ENCODE results near the gene RPS26.

The RPS26 gene

DNA sequence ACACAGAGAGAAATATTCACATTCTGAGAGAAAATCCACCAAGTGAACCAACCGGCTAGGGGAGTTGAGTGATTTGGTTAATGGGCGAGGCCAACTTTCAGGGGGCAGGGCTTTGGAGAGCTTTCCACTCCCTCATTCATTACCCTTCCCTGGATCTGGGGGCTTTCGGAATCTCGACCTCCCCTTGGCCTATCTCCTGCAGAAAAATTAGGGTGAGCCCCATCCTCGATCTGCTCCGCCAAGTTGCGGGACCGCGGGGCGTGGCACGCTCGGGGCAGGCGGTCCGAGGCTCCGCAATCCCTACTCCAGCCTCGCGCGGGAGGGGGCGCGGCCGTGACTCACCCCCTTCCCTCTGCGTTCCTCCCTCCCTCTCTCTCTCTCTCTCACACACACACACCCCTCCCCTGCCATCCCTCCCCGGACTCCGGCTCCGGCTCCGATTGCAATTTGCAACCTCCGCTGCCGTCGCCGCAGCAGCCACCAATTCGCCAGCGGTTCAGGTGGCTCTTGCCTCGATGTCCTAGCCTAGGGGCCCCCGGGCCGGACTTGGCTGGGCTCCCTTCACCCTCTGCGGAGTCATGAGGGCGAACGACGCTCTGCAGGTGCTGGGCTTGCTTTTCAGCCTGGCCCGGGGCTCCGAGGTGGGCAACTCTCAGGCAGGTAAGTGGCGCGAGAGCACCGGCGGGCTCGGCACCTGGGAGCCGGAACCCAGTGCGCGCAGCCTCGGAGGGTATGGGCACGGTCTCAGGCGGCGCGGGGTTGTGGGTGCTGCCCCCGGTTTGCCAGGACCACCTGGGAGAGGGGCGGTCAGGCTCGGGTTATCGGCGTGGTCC, 38.2 kb downstream of the RPS26 start, which contains the start of gene ERBB3:
ERBB3 (plus strand) TSS at position 443 of the 833 bp plus-strand sequence; CDS start at position 579, 136 bp downstream.
- in situ Hi-C loops (cut with MboI; ENCODE audit: low sequenced_read_pairs, unreplicated experiment) = no loop called here
- TF ChIP-seq, protein P1, sequence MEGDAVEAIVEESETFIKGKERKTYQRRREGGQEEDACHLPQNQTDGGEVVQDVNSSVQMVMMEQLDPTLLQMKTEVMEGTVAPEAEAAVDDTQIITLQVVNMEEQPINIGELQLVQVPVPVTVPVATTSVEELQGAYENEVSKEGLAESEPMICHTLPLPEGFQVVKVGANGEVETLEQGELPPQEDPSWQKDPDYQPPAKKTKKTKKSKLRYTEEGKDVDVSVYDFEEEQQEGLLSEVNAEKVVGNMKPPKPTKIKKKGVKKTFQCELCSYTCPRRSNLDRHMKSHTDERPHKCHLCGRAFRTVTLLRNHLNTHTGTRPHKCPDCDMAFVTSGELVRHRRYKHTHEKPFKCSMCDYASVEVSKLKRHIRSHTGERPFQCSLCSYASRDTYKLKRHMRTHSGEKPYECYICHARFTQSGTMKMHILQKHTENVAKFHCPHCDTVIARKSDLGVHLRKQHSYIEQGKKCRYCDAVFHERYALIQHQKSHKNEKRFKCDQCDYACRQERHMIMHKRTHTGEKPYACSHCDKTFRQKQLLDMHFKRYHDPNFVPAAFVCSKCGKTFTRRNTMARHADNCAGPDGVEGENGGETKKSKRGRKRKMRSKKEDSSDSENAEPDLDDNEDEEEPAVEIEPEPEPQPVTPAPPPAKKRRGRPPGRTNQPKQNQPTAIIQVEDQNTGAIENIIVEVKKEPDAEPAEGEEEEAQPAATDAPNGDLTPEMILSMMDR (IDR thresholded peaks at IDR 0.05; ENCODE audit: borderline replicate concordance, control extremely low read depth, extremely low read depth, insufficient read depth, missing control alignments) = no peak
- DNase-seq (ENCODE audit: low spot score) = peak; percentile 77

DNA sequence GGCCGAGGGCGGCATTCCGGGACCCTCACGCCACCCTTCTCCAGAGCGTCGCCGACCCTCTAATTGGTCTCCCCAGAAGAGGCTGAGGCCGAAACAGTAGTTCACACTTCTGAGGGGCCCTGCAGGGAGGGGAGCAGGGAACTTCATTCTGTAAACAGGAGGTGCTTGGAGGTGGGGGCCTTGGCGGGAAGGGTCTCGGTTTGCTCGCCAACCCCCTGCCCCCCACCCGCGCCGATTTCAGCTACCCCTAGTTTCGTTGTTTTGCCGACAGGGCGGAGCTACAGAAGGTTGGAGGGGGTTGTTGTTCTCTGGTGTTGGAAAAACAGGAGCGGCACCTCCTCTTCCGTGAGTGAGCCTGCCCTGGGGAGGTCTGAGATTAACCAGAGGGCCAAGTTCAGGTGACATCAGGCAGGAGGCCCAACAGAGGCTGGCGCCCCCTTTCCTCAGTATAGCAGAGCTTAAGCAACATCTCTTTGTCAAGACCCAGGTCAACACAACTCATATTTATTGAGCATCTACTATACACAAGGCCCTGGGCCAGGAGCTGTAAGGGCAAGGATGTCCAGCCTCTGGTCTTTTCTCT, 38.9 kb downstream of the RPS26 start:
- in situ Hi-C loops (cut with MboI; ENCODE audit: low sequenced_read_pairs, unreplicated experiment) = no loop called here
- no peak for DNase-seq (ENCODE audit: low spot score)
- TF ChIP-seq, protein P1 (IDR thresholded peaks at IDR 0.05; ENCODE audit: borderline replicate concordance, control extremely low read depth, extremely low read depth, insufficient read depth, missing control alignments) = no peak

DNA sequence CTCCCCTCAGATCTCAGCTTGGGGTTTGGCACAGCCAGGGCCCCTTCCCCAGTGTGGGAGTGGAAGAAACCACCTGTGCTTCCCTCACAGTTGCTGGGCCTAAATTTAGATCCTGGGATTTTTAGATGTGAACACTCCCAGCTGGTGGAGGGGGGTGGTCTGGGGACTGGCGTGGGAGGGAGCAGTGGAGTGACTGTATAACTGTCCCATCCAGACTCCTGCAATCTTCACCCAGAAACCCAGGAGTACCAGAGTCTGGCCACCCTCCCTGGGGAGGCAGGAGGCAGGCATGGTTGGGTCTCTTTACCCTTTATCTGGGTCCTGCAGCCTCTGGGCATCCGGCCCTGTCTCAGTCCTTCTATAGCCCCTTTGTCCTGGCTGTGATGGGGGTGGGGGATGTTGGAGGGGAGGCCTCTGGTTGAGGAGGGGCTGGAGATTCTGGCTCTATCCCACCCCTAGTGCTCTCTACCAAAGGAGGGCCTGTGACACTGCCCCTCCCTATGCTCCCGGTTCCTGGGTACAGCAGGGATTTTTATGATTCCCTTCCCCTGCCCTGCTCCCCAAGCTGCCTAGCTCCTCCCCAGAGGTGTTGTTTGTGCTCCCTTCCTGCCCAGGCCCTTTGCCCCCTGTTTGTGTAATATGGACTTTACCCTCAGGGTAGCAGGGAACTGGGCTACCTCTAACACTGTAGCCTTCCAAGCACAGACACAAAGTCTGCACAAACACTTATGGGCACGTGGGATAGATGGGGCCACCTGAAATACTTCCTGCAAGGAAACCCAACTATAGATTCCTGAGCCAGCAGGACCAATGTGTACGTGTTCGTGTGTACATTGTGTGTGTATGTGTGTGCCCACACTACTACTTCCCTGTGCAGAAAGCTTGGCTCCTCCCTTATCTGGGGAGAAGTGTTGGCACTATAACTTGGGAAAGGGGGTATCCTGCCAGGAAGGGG, 40.0 kb downstream of the RPS26 start:
- no peak for DNase-seq (ENCODE audit: low spot score)
- in situ Hi-C loops (cut with MboI; ENCODE audit: low sequenced_read_pairs, unreplicated experiment) = no loop called here
- TF ChIP-seq, protein P1 (IDR thresholded peaks at IDR 0.05; ENCODE audit: borderline replicate concordance, control extremely low read depth, extremely low read depth, insufficient read depth, missing control alignments) = no peak

DNA sequence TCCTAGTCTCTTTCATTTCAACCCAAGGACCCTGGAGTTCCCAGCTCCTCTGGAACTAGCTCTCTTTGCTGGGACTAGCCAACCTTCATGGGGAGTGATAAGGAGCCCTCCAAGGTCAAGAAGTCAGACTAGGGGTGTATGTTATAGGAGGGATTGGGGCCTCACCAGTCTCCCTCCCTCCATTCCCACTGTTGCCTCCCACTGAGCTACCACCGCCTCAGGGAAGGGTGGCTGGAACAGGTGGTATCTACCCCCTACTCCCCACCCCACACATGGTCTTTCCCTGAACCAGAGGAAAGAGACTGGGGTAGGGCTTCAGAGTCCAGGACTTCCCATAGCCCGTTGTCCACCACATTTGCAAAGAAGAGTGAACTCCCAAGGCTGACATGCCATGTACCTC, 40.7 kb downstream of the RPS26 start:
- no peak for DNase-seq (ENCODE audit: low spot score)
- TF ChIP-seq, protein P1 (IDR thresholded peaks at IDR 0.05; ENCODE audit: borderline replicate concordance, control extremely low read depth, extremely low read depth, insufficient read depth, missing control alignments) = no peak
- in situ Hi-C loops (cut with MboI; ENCODE audit: low sequenced_read_pairs, unreplicated experiment) = no loop called here

DNA sequence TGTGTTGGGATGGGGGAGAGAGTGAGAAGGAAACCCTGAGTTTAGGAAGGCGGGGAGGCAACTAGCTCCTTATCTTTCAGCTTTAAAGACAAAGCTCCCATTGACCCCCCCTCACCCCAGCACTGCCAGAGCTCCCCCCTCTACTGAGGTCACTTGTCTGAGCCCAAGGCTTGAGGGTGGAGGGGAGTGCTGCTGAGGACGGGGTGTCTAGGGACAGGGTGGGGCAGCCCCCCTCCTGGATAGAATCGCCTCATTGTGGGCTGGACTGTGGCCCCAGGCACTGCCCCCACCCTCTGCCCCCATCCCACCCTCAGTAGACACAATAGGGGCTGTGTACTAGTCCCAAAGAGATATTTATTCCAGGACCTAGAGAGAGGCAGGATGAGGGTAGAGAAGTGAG, 41.2 kb downstream of the RPS26 start:
- TF ChIP-seq, protein P1 (IDR thresholded peaks at IDR 0.05; ENCODE audit: borderline replicate concordance, control extremely low read depth, extremely low read depth, insufficient read depth, missing control alignments) = no peak
- DNase-seq (ENCODE audit: low spot score) = no peak
- in situ Hi-C loops (cut with MboI; ENCODE audit: low sequenced_read_pairs, unreplicated experiment) = no loop called here

DNA sequence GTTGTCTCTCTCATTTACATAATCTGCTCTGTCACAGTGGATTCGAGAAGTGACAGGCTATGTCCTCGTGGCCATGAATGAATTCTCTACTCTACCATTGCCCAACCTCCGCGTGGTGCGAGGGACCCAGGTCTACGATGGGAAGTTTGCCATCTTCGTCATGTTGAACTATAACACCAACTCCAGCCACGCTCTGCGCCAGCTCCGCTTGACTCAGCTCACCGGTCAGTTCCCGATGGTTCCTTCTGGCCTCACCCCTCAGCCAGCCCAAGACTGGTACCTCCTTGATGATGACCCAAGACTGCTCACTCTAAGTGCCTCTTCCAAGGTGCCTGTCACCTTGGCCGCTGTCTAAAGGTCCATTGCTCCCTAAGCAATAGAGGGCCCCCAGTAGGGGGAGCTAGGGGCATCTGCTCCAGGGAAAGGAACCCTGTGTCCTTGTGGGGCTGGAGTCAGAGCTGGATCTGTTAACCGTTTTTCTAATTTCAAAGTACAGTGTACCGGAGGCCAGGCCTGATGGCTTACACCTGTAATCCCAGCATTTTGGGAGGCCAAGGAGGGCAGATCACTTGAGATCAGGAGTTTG, 43.3 kb downstream of the RPS26 start:
- TF ChIP-seq, protein P1 (IDR thresholded peaks at IDR 0.05; ENCODE audit: borderline replicate concordance, control extremely low read depth, extremely low read depth, insufficient read depth, missing control alignments) = peak; percentile 20
- no peak for DNase-seq (ENCODE audit: low spot score)
- in situ Hi-C loops (cut with MboI; ENCODE audit: low sequenced_read_pairs, unreplicated experiment) = no loop called here

Data from GM13976 (cell line).